PC-9 (cell line): ENCODE data around the gene ID4.

Source experiments
- EZH2 ChIP-seq: fragments of 200-600 bp; sonication (generic); IDR thresholded peaks from 2 replicates; pipeline ENCODE4 v1.8.0; 2017; ENCODE audit warnings: antibody characterized with exemption, low read depth
- TF ChIP-seq, protein P1 (sequence below): fragments of 200-600 bp; sonication (generic); conservative IDR thresholded peaks from 2 replicates; pipeline ENCODE4 v1.6.1; 2017; ENCODE audit warnings: mixed run types, antibody characterized with exemption, mild to moderate bottlenecking, moderate library complexity

DNA sequence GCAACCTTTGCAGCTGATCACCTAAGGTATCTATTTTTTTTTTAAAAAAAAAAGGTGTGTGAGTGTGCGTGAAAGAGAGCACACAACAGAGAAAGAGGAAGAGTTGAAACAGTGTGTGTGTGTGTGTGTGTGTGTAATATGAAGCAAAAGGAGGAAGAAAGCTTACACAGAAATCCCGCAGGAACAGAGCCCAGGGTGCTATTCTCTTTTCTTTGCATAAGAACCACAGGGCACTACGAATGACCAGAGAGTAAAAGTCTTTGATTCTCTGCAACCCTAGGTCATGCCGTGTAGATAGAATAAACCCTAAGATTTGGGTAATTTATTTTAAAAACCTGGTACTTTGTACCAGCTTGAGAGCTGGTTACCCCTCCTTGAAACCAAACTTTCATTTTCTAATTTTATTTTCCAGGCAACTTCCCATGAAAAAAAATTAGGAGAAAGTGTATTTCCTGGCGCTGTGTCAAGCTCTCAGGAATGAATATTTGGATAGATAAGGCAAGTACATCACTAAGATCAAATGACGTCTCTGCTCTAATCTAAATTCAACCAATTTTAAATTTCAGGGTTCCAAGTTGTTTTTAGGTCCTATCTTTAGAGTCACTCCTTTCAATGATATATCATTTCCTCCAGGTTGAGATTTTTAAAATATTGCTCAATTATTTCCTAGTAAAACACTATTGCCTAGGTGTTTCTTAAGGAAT is 47.9 kb upstream of the ID4 start:
- TF ChIP-seq, protein P1, sequence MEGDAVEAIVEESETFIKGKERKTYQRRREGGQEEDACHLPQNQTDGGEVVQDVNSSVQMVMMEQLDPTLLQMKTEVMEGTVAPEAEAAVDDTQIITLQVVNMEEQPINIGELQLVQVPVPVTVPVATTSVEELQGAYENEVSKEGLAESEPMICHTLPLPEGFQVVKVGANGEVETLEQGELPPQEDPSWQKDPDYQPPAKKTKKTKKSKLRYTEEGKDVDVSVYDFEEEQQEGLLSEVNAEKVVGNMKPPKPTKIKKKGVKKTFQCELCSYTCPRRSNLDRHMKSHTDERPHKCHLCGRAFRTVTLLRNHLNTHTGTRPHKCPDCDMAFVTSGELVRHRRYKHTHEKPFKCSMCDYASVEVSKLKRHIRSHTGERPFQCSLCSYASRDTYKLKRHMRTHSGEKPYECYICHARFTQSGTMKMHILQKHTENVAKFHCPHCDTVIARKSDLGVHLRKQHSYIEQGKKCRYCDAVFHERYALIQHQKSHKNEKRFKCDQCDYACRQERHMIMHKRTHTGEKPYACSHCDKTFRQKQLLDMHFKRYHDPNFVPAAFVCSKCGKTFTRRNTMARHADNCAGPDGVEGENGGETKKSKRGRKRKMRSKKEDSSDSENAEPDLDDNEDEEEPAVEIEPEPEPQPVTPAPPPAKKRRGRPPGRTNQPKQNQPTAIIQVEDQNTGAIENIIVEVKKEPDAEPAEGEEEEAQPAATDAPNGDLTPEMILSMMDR, result no peak
- TF ChIP-seq EZH2, result no peak
